OCI-LY7 (cell line): ENCODE measurements around the gene AGT.

Experiments
- CTCF ChIP-seq: fragments of 200-600 bp; sonication (generic); conservative IDR thresholded peaks from 2 replicates; pipeline ENCODE4 v1.5.1; 2014; ENCODE audit warnings: mild to moderate bottlenecking, antibody characterized with exemption, low read length, moderate library complexity, mixed read lengths
- EZH2phosphoT487 ChIP-seq: fragments of 200-600 bp; sonication (generic); IDR thresholded peaks from 2 replicates; pipeline ENCODE4 v1.6.1; 2018; ENCODE audit warnings: low read depth, borderline replicate concordance, mild to moderate bottlenecking, mixed run types, antibody characterized with exemption, low read length, moderate library complexity, mixed read lengths

- TF ChIP-seq CTCF: no peak
- TF ChIP-seq EZH2phosphoT487: no peak
Observed at GRCh38 chr1:230686747-230687146, 27.2 kb downstream of the AGT start.
